ENCODE data around the gene ADAT3. TPM values are rescaled to one million over a fixed set of nuclear protein-coding genes. Genes with fewer than 3 reads are reported as not detected.

Gene ADAT3
- total RNA-seq, 1 donor from 2014 or later, result 10.9 TPM

DNA sequence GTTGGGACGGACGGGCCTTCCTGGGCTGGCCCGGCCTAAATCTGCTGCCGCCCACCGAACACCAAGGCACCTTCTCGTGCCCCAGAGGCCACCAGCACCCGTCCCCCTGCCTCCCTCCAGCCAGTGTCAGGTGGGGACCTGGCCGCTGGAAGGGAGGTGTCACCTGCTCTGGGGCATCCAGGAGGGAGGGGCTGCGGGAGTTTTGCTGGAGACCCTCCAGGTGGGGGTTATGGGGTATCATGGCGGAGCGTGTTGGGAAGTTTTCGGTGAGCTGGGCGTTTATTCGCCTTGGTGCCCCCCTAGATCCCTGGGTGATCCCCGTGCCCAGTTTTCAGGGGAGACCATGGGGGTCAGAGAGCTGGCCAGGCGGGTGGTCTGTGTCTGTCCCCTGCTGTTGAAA, 45.4 kb downstream of the ADAT3 start:
- no peak overlapping the region for H3K4me3 Mint-ChIP-seq (ENCODE audit: unreplicated experiment)
- peaks cover 4% of the 10 kb centered on the region for H3K4me1 Mint-ChIP-seq (ENCODE audit: low read depth, unreplicated experiment)
- H3K27me3 Mint-ChIP-seq (ENCODE audit: unreplicated experiment), result peaks cover 4% of the 10 kb centered on the region
- H3K9me3 Mint-ChIP-seq (ENCODE audit: unreplicated experiment), result peaks cover 4% of the 10 kb centered on the region
- H3K27ac Mint-ChIP-seq (ENCODE audit: unreplicated experiment), result peak overlapping the region; percentile 12
- H3K36me3 Mint-ChIP-seq (ENCODE audit: unreplicated experiment), result no peaks in the 10 kb centered on the region
- TF ChIP-seq, protein P1, sequence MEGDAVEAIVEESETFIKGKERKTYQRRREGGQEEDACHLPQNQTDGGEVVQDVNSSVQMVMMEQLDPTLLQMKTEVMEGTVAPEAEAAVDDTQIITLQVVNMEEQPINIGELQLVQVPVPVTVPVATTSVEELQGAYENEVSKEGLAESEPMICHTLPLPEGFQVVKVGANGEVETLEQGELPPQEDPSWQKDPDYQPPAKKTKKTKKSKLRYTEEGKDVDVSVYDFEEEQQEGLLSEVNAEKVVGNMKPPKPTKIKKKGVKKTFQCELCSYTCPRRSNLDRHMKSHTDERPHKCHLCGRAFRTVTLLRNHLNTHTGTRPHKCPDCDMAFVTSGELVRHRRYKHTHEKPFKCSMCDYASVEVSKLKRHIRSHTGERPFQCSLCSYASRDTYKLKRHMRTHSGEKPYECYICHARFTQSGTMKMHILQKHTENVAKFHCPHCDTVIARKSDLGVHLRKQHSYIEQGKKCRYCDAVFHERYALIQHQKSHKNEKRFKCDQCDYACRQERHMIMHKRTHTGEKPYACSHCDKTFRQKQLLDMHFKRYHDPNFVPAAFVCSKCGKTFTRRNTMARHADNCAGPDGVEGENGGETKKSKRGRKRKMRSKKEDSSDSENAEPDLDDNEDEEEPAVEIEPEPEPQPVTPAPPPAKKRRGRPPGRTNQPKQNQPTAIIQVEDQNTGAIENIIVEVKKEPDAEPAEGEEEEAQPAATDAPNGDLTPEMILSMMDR (IDR thresholded peaks at IDR 0.05; ENCODE audit: partially characterized antibody, unreplicated experiment), result no peak
- no peak for DNase-seq

DNA sequence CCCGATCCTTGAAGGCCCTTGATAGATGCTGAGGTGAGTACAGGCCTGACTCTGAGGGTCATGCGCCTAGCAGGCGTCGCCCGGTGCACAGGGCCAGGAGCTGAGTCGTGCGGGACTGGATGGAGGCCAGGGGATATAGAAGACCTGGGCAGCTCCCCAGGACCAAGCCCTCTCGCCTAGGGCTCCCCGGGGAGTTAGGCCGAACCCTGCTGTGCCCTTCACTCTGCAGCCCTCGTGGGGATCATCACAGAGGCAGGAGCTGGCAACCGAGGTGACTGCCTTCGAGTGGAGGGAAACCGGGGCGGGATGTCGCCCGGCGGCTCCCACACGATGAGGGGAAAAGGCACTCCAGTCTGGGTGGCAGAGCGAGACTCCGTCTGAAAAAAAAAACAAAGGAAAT, 47.4 kb downstream of the ADAT3 start:
- peaks cover 5% of the 10 kb centered on the region for H3K9me3 Mint-ChIP-seq (ENCODE audit: unreplicated experiment)
- no peak overlapping the region for H3K27ac Mint-ChIP-seq (ENCODE audit: unreplicated experiment)
- H3K27me3 Mint-ChIP-seq (ENCODE audit: unreplicated experiment), result peaks cover 7% of the 10 kb centered on the region
- no peaks in the 10 kb centered on the region for H3K36me3 Mint-ChIP-seq (ENCODE audit: unreplicated experiment)
- TF ChIP-seq, protein P1 (IDR thresholded peaks at IDR 0.05; ENCODE audit: partially characterized antibody, unreplicated experiment), result no peak
- DNase-seq, result no peak
- H3K4me1 Mint-ChIP-seq (ENCODE audit: low read depth, unreplicated experiment), result peaks cover 6% of the 10 kb centered on the region
- no peak overlapping the region for H3K4me3 Mint-ChIP-seq (ENCODE audit: unreplicated experiment)

DNA sequence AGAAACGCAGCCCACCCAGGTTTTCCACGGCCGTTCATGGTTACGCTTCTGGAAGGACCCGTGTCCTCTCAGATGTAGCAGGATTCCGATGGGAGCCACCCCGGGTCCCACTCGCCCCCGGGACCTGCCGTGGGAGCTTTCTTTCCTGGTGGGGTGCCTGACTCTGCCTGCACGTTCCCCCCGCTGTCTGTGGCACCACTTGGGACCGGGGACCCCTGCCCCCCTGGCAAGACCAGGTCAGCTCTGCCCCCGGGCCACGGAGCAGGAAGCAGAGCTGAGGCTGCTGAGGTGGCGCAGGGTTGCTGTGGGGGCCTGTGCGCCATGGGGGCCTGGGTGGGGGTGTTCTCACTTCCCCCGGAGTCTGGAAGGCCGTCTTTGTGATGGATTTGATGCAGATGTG, 47.8 kb downstream of the ADAT3 start:
- no peak for DNase-seq
- H3K27ac Mint-ChIP-seq (ENCODE audit: unreplicated experiment), result no peak overlapping the region
- H3K9me3 Mint-ChIP-seq (ENCODE audit: unreplicated experiment), result peaks cover 5% of the 10 kb centered on the region
- H3K27me3 Mint-ChIP-seq (ENCODE audit: unreplicated experiment), result peaks cover 7% of the 10 kb centered on the region
- no peak overlapping the region for H3K4me3 Mint-ChIP-seq (ENCODE audit: unreplicated experiment)
- TF ChIP-seq, protein P1 (IDR thresholded peaks at IDR 0.05; ENCODE audit: partially characterized antibody, unreplicated experiment), result no peak
- peaks cover 6% of the 10 kb centered on the region for H3K4me1 Mint-ChIP-seq (ENCODE audit: low read depth, unreplicated experiment)
- no peaks in the 10 kb centered on the region for H3K36me3 Mint-ChIP-seq (ENCODE audit: unreplicated experiment)

DNA sequence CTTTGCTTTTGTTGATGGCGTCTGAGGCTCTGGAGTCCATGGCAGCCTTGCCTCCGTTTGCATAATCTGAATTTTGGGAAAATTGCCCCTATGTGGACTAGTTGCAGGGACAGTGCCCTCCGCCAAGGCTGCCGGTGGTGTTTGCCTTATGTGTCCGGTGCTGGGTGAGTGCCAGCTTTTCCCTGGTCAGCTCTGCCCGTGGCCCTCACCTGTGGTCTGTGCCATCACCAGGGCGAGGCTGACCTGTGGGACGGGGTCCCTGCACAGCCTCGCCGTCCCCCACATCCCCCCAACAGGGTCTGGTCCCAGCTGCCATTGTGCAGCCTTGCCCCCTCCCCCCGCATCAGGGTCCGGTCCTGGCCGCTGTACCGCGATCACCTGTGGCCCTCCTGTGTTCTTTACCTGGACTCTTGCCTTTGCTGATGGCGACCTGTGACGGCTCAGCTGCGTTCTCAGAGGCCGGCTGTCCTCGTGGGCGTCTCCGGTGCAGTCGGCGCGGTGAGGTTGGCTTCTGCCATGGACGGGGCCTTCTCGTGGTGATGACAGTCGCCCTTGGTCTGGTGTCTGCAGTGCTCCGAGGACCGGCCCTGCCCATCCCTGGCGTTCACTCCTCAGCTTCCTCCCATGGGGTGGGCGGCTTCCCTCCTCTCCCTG, 48.4 kb downstream of the ADAT3 start:
- DNase-seq, result no peak
- H3K36me3 Mint-ChIP-seq (ENCODE audit: unreplicated experiment), result no peaks in the 10 kb centered on the region
- peaks cover 7% of the 10 kb centered on the region for H3K27me3 Mint-ChIP-seq (ENCODE audit: unreplicated experiment)
- H3K4me3 Mint-ChIP-seq (ENCODE audit: unreplicated experiment), result no peak overlapping the region
- TF ChIP-seq, protein P1 (IDR thresholded peaks at IDR 0.05; ENCODE audit: partially characterized antibody, unreplicated experiment), result no peak
- no peak overlapping the region for H3K27ac Mint-ChIP-seq (ENCODE audit: unreplicated experiment)
- H3K9me3 Mint-ChIP-seq (ENCODE audit: unreplicated experiment), result peaks cover 5% of the 10 kb centered on the region
- H3K4me1 Mint-ChIP-seq (ENCODE audit: low read depth, unreplicated experiment), result peaks cover 4% of the 10 kb centered on the region

DNA sequence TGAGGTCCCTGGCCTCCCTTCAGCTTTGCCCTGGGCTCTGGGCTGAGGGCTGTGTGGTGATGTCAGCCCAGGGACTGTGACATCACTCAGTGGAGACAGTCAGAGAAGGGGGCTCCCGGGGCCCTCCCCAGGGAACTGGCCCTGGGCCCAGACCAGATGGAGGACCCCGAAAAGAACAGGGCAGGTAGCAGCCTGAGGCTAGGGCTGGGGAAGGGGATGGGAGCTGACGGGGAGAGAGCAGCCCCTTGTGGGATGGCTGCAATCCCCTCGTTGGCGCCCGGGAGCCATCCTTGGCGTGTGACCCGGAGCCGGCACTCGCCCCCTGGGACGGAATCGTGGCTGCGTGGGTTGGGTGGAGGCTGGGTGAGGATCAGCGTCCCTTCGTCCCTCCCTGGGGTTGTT, 49.3 kb downstream of the ADAT3 start:
- Mint-ChIP-seq H3K36me3 (ENCODE audit: unreplicated experiment) (no peaks in the 10 kb centered on the region), H3K27ac (ENCODE audit: unreplicated experiment) (no peak overlapping the region), H3K4me1 (ENCODE audit: low read depth, unreplicated experiment) (peaks cover 4% of the 10 kb centered on the region)

More for the DNA sequence above, 49.3 kb downstream of the ADAT3 start:
- Mint-ChIP-seq H3K9me3 (ENCODE audit: unreplicated experiment) (peaks cover 6% of the 10 kb centered on the region), H3K4me3 (ENCODE audit: unreplicated experiment) (no peak overlapping the region), H3K27me3 (ENCODE audit: unreplicated experiment) (peaks cover 9% of the 10 kb centered on the region)
- TF ChIP-seq, protein P1 (IDR thresholded peaks at IDR 0.05; ENCODE audit: partially characterized antibody, unreplicated experiment), result no peak
- no peak for DNase-seq

All from glutamatergic neuron (in vitro differentiated cells).